GM19397 (cell line): ENCODE data around the gene UHRF1.
"Not testable (repeated sequence)": the region's sequence is repeated elsewhere in the genome, so short reads cannot be mapped to it uniquely, and the experiment has no call there.

Experiments used
- ATAC-seq: cut with Tn5 transposase; IDR thresholded peaks from one replicate; pipeline ENCODE4 v1.9.1; 2021; ENCODE audit warnings: mild to moderate bottlenecking, moderate library complexity; ENCODE audit not compliant: unreplicated experiment

Gene UHRF1

DNA sequence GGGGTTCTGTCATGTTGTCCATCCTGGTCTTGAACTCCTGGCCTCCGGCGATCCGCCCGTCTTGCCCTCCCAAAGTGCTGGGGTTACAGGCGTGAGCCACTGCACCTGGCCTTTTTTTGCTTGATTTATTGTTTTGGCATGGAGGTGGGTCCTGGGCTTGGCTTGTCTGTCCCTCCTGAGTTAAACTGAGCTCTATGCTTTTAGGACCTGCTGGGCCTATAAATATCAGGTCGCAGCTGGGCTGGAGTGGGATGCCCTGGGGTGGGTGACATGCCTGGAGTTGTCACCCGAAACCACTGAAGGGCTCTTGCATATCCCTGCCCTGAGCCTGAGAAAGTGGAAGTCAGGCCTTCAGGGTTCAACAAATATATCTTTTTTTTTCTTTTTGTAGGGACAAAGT lies 12.2 kb upstream of the UHRF1 start:
- ATAC-seq: no peak

- not testable (repeated sequence) for ATAC-seq
Observed at GRCh38 chr19:4900879-4901278, 8.4 kb upstream of the UHRF1 start.

GRCh38 chr19:4902796-4903195 lies 6.5 kb upstream of the UHRF1 start, which contains the start of gene ARRDC5:
Gene ARRDC5, minus strand, starts transcription at chr19:4902896. Its CDS starts 71 bp downstream, at chr19:4902825.
- ATAC-seq: no peak

DNA sequence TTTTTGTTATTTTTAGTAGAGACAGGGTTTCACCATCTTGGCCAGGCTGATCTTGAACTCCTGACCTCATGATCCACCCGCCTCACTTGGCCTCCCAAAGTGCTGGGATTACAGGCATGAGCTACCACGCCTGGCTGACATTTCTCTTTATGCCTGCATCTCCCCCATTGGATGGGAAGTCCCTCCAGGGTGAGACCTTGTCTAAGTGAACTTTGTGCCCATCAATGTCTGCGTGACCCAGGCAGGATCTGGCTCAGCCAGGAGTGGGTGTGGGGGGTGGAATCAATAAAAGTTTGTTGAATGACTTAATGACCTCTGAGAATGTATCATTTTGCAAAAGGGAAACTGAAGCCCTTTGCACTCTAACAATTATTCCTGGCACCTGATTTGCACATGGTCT lies 4.8 kb upstream of the UHRF1 start:
- no peak for ATAC-seq

DNA sequence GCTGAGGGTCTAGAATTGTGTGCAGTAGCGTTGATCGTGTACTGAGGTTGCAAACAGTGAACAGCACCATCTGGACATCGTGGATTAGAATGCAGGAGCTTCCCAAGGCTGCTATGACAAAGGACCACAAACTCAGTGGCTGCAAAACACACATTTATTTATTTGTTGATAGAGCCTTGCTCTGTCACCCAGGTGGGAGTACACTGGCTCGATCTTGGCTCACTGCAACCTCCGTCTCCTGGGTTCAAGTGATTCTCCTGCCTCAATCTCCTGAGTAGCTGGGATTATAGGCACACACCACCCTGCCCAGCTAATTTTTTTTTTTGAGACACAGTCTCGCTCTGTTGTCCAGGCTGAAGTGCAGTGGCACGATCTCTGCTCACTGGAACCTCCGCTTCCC lies 2.3 kb upstream of the UHRF1 start:
- no peak for ATAC-seq

DNA sequence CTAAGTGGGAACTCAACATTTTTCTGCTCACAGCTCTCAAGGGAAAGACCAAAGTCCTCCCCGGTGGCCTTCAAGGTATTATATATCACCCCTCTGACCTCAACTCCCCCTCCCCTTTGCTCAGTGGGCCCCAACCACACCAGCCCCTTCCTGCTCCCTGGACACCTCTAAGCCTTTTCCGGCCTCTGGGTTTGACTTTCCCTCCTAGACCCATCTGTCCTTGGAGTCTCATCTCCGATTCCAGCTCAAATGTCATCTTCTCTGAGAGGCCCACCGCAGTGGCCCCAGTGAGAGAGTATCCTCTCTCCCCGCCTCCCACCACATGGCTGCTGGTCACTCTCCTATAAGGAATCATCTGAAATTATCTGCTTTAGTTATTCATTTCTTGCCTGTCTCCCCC lies 941 bp upstream of the UHRF1 start:
- no peak for ATAC-seq

- ATAC-seq: no peak
Observed at GRCh38 chr19:4908781-4909155, 533 bp upstream of the UHRF1 start.

DNA sequence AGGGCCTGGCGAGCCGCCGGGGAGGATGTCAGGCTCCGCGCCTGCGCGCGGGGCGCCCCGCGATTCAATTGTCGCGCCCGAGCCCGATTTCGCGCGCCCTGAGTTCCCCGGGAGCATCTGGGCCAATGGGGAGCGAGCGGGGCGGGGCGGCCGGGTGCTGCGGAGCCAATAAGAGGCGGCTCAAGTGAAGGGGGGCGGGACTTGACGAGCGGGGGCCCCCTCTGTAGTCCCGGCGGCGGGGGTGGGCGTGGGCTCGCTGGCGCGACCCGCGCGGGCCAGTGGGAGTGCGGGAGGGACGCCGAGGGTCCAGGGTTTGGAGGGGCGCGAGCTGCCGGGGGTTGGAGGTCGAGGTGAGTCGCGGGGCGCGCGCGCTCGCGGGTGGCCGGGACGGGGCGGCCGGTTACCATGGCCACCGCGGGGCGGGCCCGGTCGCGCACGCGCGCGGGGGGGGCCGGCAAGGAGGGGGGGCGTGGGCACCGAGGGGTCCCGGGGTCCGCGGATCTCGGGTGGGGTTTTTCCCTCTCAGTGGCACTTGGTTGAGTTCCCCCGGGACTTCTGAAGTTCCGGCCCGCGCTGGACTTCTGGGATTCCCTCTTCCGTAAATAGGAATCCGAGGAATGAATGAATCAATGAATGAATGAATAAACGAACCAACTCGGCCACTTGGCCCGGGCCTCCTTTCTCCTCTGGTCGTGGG lies 744 bp downstream of the UHRF1 start:
- peak; percentile 68 for ATAC-seq

GRCh38 chr19:4910594-4911281 lies 1.4 kb downstream of the UHRF1 start:
- ATAC-seq: no peak

DNA sequence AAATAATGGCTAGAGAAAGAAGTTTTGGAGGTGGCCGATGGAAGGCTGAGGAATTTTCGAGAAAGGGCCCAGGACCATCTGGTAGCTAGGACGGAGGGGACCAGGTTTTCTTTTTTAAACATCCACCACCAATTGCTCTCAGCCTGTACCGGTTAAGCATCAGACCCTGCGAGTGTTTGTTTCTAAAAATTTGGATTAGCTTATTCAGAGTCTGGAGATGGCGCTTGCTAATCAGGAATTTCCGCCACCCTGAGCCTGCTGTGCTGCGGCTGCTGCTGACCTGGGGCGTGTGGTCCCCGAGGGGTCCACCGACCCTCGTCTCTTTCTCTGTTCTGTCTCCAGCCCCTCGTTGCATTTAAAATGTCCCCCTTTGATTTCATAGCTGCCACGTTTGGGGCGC lies 2.0 kb downstream of the UHRF1 start:
- no peak for ATAC-seq

- ATAC-seq: no peak
Observed at GRCh38 chr19:4911786-4912672, 2.7 kb downstream of the UHRF1 start.

DNA sequence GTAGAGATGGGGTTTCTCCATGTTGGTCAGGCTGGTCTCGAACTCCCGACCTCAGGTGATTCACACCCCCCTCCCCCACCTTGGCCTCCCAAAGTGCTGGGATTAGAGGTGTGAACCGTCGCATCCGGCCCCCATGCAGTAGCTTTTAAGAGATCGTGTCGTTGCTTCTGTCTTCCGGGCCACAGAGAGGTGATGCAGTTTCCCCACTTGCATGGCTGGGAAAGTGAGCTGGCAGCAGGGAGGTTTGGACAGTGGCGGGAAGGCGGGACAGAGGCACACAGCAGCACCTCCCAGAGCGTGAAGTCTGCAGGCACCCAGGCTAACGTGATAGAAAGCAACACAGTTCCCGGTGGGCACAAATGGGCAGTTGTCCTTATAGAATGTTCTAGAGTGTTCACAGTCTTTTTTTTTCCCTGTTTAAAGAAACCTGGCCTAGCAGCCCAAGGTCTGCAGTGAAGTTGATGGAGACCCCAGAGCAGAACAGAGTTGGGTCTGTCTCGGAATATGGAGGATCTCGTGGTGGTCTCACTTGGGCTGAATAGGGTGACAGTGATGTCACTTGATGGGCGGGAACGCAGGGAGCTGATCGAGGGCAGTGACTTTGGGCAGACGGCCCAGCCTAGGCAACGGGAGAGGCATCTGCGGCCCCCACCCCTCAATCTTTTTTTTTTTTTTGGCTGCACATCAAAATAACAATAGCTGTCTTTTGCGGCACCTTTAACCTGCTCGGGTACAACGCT lies 4.9 kb downstream of the UHRF1 start:
- ATAC-seq: no peak

DNA sequence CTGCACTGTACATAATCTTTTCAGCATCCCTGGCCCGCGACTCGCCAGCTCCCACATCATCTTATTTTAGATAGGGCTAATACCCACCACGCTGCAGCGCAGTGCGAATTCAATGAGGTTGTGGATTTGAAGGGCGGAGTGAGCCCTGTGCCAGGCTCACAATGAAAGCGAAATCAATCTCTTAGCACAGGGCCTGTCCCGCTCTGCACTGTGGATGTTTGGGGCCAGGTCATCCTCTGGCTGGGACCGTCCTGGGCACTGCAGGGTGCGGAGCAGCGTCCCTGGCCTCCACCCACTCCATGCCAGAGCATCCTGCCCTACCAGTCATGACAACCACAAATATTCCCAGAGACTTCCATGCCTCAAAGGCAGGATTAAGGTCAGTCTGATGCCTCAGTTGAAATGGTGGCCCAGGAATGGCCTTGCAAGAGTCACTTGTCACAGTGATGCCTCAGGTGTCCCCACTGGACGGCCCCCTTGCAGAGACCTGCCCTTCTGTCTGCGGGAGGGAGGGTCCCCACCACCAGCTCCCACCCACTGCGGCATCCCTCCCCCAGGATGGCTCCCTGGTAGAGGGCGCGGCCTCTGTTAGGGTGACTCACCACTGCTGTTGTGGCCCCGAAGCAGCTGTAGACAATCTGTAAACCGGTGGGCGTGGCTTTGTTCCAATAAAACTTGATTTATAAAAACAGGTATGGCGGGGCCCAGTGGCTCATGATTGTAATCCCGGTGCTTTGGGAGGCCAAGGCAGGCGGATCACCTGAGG lies 5.6 kb downstream of the UHRF1 start:
- no peak for ATAC-seq

- no peak for ATAC-seq
Observed at GRCh38 chr19:4916292-4917082, 7.2 kb downstream of the UHRF1 start.

DNA sequence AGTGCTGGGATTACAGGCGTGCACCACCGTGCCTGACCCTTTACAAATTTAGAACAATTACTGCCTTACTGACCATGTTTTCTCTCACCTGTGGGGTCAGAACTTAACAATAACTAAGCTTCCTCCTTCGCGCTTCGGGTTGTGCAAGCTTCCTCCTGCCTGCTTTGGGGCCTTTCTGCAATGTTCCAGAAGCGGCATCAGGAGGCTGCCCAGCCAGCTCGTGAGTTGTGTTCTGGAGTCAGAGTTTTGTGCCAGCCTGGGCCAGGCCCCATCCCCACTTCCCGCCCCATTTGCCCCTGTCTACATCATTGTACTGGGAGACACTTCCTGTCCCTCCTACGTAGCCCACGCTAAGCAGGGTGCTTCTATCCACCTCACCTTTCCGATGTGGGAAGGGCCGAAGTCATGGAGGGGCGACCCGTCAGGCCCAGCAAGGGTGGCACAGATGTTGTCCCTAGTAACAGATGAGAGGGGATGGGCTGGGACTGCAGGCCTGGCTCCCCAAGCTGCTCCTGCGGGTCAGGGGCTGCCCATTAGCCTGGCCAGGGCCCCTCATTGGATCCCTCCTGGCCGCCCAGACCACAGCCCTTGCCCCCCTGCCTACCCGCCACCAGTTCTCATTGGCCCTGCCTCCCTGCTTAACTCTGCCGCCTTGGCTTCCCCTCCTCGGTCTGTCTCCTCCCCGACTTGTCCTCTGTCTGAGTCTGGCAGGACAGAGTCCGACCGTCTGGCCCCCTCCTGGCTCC lies 13.4 kb downstream of the UHRF1 start:
- ATAC-seq: no peak

DNA sequence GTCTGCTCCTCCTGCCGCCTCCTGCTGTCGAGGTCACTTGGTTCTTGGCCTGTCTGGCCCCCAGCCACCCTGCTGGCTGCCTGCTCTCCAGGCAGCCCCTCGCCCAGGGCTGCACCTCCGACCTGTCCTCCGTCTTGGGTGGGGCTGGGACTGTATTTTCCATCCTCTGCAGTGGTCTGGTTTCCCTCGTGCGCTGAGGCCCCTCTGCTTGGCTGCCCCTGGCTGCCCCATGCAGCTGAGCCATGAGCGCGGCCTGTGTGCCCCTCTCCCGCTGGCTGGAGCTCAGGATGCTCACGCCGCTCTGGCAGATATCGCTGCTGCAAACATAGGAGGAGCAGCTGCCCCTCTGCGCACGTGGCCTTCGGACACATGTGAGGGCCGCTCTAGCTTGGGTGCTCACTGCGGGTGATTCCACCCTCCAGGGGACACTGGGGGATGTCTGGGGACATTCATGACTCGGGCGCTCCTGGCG lies 14.0 kb downstream of the UHRF1 start:
- ATAC-seq: no peak

DNA sequence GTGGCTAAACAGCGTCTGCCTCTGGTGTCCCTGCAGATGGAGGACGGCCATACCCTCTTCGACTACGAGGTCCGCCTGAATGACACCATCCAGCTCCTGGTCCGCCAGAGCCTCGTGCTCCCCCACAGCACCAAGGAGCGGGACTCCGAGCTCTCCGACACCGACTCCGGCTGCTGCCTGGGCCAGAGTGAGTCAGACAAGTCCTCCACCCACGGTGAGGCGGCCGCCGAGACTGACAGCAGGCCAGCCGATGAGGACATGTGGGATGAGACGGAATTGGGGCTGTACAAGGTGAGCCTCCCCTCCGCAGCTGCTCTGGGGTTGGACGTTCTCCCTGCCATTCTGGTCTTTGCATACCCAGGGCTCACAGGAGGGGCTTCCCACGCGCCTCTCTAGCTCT lies 19.9 kb downstream of the UHRF1 start:
- ATAC-seq: no peak

GRCh38 chr19:4930664-4931063 lies 21.4 kb downstream of the UHRF1 start:
- ATAC-seq: no peak

DNA sequence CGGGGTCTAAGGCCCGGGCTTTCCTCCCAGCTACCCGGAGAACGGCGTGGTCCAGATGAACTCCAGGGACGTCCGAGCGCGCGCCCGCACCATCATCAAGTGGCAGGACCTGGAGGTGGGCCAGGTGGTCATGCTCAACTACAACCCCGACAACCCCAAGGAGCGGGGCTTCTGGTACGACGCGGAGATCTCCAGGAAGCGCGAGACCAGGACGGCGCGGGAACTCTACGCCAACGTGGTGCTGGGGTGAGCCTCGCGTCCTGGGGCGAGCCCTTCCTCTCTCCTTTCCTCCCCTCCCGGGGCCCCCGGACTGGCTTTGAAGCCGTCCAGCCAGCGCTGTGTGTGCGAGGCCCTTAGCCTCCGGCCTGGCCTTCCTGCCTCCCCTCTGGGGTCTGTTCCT lies 23.4 kb downstream of the UHRF1 start:
- no peak for ATAC-seq
